NCI-H226 (cell line): ENCODE measurements around the gene WARS2.

Experiments used
- DNase-seq: peaks from one replicate; pipeline ENCODE4 v3.0.0-alpha.2; 2015

Gene WARS2

GRCh38 chr1:119081267-119081666 lies 59.2 kb downstream of the WARS2 start:
- peak; percentile 26 for DNase-seq

GRCh38 chr1:119080586-119080985 lies 59.9 kb downstream of the WARS2 start:
- DNase-seq, result peak; percentile 93

- peak; percentile 16 for DNase-seq
These were observed 60.6 kb downstream of the WARS2 start for GRCh38 chr1:119079881-119080280.

GRCh38 chr1:119075614-119076013 lies 64.8 kb downstream of the WARS2 start:
- DNase-seq, result peak; percentile 50

- DNase-seq, result no peak
These were observed 69.1 kb downstream of the WARS2 start for GRCh38 chr1:119071321-119071720.

GRCh38 chr1:119069682-119070081 lies 70.8 kb downstream of the WARS2 start:
- DNase-seq, result no peak

- DNase-seq, result no peak
These were observed 72.0 kb downstream of the WARS2 start for GRCh38 chr1:119068427-119068826.

GRCh38 chr1:119061700-119062099 lies 78.8 kb downstream of the WARS2 start:
- no peak for DNase-seq

- DNase-seq, result no peak
These were observed 84.9 kb downstream of the WARS2 start for GRCh38 chr1:119055568-119055967.

GRCh38 chr1:119053917-119054316 lies 86.5 kb downstream of the WARS2 start:
- DNase-seq, result no peak

GRCh38 chr1:119052267-119052666 lies 88.2 kb downstream of the WARS2 start:
- no peak for DNase-seq

GRCh38 chr1:119048624-119049404 lies 91.6 kb downstream of the WARS2 start:
- no peak for DNase-seq

- DNase-seq, result no peak
These were observed 93.5 kb downstream of the WARS2 start for GRCh38 chr1:119046785-119047438.

- DNase-seq, result no peak
These were observed 94.0 kb downstream of the WARS2 start for GRCh38 chr1:119046429-119046784.

GRCh38 chr1:119045096-119045746 lies 95.2 kb downstream of the WARS2 start:
- no peak for DNase-seq

GRCh38 chr1:119040906-119041305 lies 99.5 kb downstream of the WARS2 start:
- no peak for DNase-seq

- no peak for DNase-seq
These were observed 100.0 kb downstream of the WARS2 start for GRCh38 chr1:119040489-119040888.

GRCh38 chr1:119038363-119038762 lies 102.1 kb downstream of the WARS2 start:
- no peak for DNase-seq

GRCh38 chr1:119034359-119034758 lies 106.1 kb downstream of the WARS2 start:
- DNase-seq, result no peak

GRCh38 chr1:119032986-119033385 lies 107.5 kb downstream of the WARS2 start:
- DNase-seq, result no peak

- no peak for DNase-seq
These were observed 112.7 kb downstream of the WARS2 start for GRCh38 chr1:119027759-119028158.

- no peak for DNase-seq
These were observed 113.5 kb downstream of the WARS2 start for GRCh38 chr1:119026956-119027355.

GRCh38 chr1:119015547-119015946 lies 124.9 kb downstream of the WARS2 start:
- no peak for DNase-seq

GRCh38 chr1:119012383-119012782 lies 128.1 kb downstream of the WARS2 start:
- no peak for DNase-seq
